Measurements from ENCODE around the gene PRDX5. TPM values are rescaled to one million over a fixed set of nuclear protein-coding genes. Genes with fewer than 3 reads are reported as not detected.

The PRDX5 gene
- total RNA-seq, 2 donors from 2014 or later = 108 to 224 TPM

GRCh38 chr11:64356498-64357411 lies 38.8 kb downstream of the PRDX5 start:
- Histone ChIP-seq H3K27me3 (no peaks in the 10 kb centered on the region), H3K9me3 (no peaks in the 10 kb centered on the region), H3K36me3 (replicated peaks in 1 of 2; ENCODE audit: insufficient read depth in 1 of 2, low read depth in 2 of 2) (peaks cover 0 to 2% of the 10 kb centered on the region in 2 donors), H3K4me3 (no peak overlapping the region), H3K27ac (no peak overlapping the region), H3K4me1 (peaks cover 50% of the 10 kb centered on the region)
- DNase-seq (peak; percentile 59 to 63 (median 60)), ATAC-seq (no peak)
- 65 to 75% methylated on average over 12 to 25 of the region's 25 CpGs for WGBS, 2 donors
- intact Hi-C loops (cut with DNase I) = no loop called here
- no peak for TF ChIP-seq POLR2A (IDR thresholded peaks at IDR 0.05)
- TF ChIP-seq, protein P1, sequence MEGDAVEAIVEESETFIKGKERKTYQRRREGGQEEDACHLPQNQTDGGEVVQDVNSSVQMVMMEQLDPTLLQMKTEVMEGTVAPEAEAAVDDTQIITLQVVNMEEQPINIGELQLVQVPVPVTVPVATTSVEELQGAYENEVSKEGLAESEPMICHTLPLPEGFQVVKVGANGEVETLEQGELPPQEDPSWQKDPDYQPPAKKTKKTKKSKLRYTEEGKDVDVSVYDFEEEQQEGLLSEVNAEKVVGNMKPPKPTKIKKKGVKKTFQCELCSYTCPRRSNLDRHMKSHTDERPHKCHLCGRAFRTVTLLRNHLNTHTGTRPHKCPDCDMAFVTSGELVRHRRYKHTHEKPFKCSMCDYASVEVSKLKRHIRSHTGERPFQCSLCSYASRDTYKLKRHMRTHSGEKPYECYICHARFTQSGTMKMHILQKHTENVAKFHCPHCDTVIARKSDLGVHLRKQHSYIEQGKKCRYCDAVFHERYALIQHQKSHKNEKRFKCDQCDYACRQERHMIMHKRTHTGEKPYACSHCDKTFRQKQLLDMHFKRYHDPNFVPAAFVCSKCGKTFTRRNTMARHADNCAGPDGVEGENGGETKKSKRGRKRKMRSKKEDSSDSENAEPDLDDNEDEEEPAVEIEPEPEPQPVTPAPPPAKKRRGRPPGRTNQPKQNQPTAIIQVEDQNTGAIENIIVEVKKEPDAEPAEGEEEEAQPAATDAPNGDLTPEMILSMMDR (IDR thresholded peaks at IDR 0.05) = peak in 5 of 7 experiments; percentile 14 to 44 (median 38)

DNA sequence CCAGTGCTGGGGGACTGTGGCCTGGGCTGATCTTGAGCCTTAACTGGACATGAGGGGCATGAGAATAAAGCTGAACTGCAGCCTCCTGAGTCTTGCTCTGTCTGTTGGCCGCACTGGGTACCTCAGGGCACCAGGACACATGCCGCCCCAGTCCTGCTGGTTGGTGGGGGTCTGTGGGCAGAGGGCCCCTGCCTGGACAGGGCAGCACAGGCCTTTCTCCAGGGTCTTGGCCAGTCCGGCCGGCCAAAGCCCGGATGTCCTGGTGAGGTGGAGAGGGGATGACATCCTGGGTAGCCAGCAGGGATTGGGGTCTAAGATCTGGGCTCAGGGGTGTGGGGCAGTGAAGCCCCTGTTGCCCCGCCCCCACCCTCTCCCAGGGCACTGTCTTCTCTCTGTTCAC lies 39.5 kb downstream of the PRDX5 start:
- TF ChIP-seq POLR2A (IDR thresholded peaks at IDR 0.05) = no peak
- TF ChIP-seq, protein P1 (IDR thresholded peaks at IDR 0.05) = no peak
- DNase-seq (no peak), ATAC-seq (no peak)
- Histone ChIP-seq H3K27me3 (no peaks in the 10 kb centered on the region), H3K9me3 (no peaks in the 10 kb centered on the region), H3K4me1 (peaks cover 50% of the 10 kb centered on the region), H3K27ac (peak overlapping the region in 1 of 4 donors; percentile 74), H3K36me3 (replicated peaks in 1 of 2; ENCODE audit: insufficient read depth in 1 of 2, low read depth in 2 of 2) (peaks cover 0 to 5% of the 10 kb centered on the region in 2 donors), H3K4me3 (no peak overlapping the region)
- WGBS, 2 donors = 90% methylated on average over 6 of the region's 6 CpGs; no CpG with 5 or more reads in 1 of the 2 donors
- intact Hi-C loops (cut with DNase I) = no loop called here

GRCh38 chr11:64357904-64358535 lies 40.1 kb downstream of the PRDX5 start:
- Histone ChIP-seq H3K27ac (peak overlapping the region; percentile 45 to 83 (median 78)), H3K4me3 (no peak overlapping the region), H3K9me3 (no peaks in the 10 kb centered on the region), H3K36me3 (replicated peaks in 1 of 2; ENCODE audit: insufficient read depth in 1 of 2, low read depth in 2 of 2) (peaks cover 0 to 5% of the 10 kb centered on the region in 2 donors), H3K4me1 (peaks cover 50% of the 10 kb centered on the region), H3K27me3 (no peaks in the 10 kb centered on the region)
- no peak for DNase-seq
- intact Hi-C loops (cut with DNase I) = no loop called here
- no peak for ATAC-seq
- WGBS, 2 donors = 50 to 77% methylated on average over 6 to 11 of the region's 13 CpGs
- TF ChIP-seq, protein P1 (IDR thresholded peaks at IDR 0.05) = no peak
- no peak for TF ChIP-seq POLR2A (IDR thresholded peaks at IDR 0.05)

DNA sequence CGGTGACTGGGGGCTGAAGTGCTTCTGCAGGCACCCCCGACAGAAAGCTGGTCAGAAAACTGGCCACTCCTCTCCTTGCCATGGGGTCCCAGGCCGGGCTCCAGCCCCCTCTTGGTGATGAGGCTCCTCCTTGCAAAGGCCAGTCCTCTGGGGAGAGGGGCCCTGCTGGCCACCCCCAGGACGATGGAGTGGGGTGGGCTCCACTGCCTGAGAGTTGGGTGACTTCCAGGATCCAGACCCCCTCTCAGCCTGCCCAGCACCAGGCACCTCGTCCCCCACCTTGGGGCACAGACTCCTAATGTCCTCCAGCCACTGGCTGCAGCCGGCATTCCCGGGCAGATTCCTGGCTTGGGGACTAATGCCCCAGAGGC lies 40.6 kb downstream of the PRDX5 start:
- no peaks in the 10 kb centered on the region for H3K27me3 ChIP-seq
- TF ChIP-seq POLR2A (IDR thresholded peaks at IDR 0.05) = no peak
- TF ChIP-seq, protein P1 (IDR thresholded peaks at IDR 0.05) = no peak
- DNase-seq (no peak), ATAC-seq (peak; percentile 19)
- peaks cover 0 to 6% of the 10 kb centered on the region in 2 donors for H3K36me3 ChIP-seq (replicated peaks in 1 of 2; ENCODE audit: insufficient read depth in 1 of 2, low read depth in 2 of 2)
- H3K9me3 ChIP-seq = no peaks in the 10 kb centered on the region
- intact Hi-C loops (cut with DNase I) = no loop called here
- WGBS, 2 donors = 20% methylated on average over 7 of the region's 7 CpGs; no CpG with 5 or more reads in 1 of the 2 donors
- no peak overlapping the region for H3K4me3 ChIP-seq
- peaks cover 50% of the 10 kb centered on the region for H3K4me1 ChIP-seq
- H3K27ac ChIP-seq = peak overlapping the region; percentile 45 to 83 (median 78)
